CD14-positive monocyte (primary cell): Measurements from ENCODE around the gene HOXB1. TPM values are rescaled to one million over a fixed set of nuclear protein-coding genes. Genes with fewer than 3 reads are reported as not detected.

ENCODE experiments used
- DNase-seq, 3 donors: peaks; one replicate each; pipeline ENCODE4 v3.0.0-alpha.2; 2011 to 2022
- H2AFZ ChIP-seq: 2 replicates; pipeline ENCODE4 v1.6.0; 2012; ENCODE audit warnings: mild to moderate bottlenecking, low read depth, low read length, inconsistent platforms; ENCODE audit not compliant: insufficient read depth, poor library complexity, severe bottlenecking
- H3K27ac ChIP-seq, 2 donors: 1 replicate in 1 of 2; 2 replicates in 1 of 2; pipeline ENCODE4 v1.5.1; 2012 to 2013; ENCODE audit warnings: low read length in 2 of 2, control low read depth in 1 of 2, inconsistent platforms in 1 of 2, low read depth in 1 of 2, mild to moderate bottlenecking in 1 of 2
- H3K27me3 ChIP-seq, 2 donors: one replicate each; pipeline versions ENCODE4 v1.6.0 to v1.6.1; 2011 to 2013; ENCODE audit warnings: low read length in 2 of 2; ENCODE audit not compliant: control insufficient read depth in 2 of 2, insufficient read depth in 2 of 2
- H3K36me3 ChIP-seq, 2 donors: replicated peaks in 1 of 2; 1 replicate in 1 of 2; 2 replicates in 1 of 2; pipeline versions ENCODE4 v1.5.1 to v1.6.1; 2012 to 2013; ENCODE audit warnings: low read length in 2 of 2, control low read depth in 1 of 2, inconsistent platforms in 1 of 2, mild to moderate bottlenecking in 1 of 2; ENCODE audit not compliant: insufficient read depth in 2 of 2, control insufficient read depth in 1 of 2
- H3K4me1 ChIP-seq, 2 donors: 1 replicate in 1 of 2; 2 replicates in 1 of 2; pipeline versions ENCODE4 v1.5.1 to v1.6.1; 2012 to 2013; ENCODE audit warnings: low read length in 2 of 2, control low read depth in 1 of 2, inconsistent platforms in 1 of 2, mild to moderate bottlenecking in 1 of 2, moderate library complexity in 1 of 2; ENCODE audit not compliant: insufficient read depth in 2 of 2, control insufficient read depth in 1 of 2
- H3K4me2 ChIP-seq: replicated peaks from 2 replicates; pipeline ENCODE3; 2012; ENCODE audit warnings: low read length, moderate library complexity, mild to moderate bottlenecking; ENCODE audit not compliant: poor library complexity, severe bottlenecking; ENCODE audit errors: extremely low read depth
- H3K4me3 ChIP-seq, 3 experiments: fragments of 200-600 bp in 1 of 3; sonication (generic) in 1 of 3; replicated peaks in 1 of 3; 1 replicate in 2 of 3; 2 replicates in 1 of 3; pipeline ENCODE4 v1.5.1; 2011 to 2013; ENCODE audit warnings: low read length in 3 of 3, mild to moderate bottlenecking in 3 of 3, control low read depth in 2 of 3, low read depth in 2 of 3, inconsistent platforms in 1 of 3, moderate library complexity in 1 of 3
- H3K79me2 ChIP-seq: 2 replicates; pipeline ENCODE4 v1.6.0; 2012; ENCODE audit warnings: mild to moderate bottlenecking, control low read depth, inconsistent platforms, low read length, moderate library complexity; ENCODE audit not compliant: insufficient read depth
- H3K9ac ChIP-seq: 2 replicates; pipeline ENCODE4 v1.6.0; 2017; ENCODE audit warnings: low read length, mild to moderate bottlenecking; ENCODE audit not compliant: insufficient read depth, poor library complexity, severe bottlenecking
- H3K9me3 ChIP-seq, 2 donors: replicated peaks in 1 of 2; 1 replicate in 1 of 2; 2 replicates in 1 of 2; pipeline versions ENCODE4 v1.5.1 to v1.6.1; 2012 to 2013; ENCODE audit warnings: low read length in 2 of 2, control low read depth in 1 of 2; ENCODE audit not compliant: control insufficient read depth in 1 of 2, insufficient read depth in 1 of 2
- H4K20me1 ChIP-seq: 2 replicates; pipeline ENCODE4 v1.6.0; 2012; ENCODE audit warnings: mild to moderate bottlenecking, low read length, control low read depth, moderate library complexity; ENCODE audit not compliant: insufficient read depth
- H3K27ac Mint-ChIP-seq, 7 donors: one replicate each; pipeline ENCODE4 v1.8.0; 2020; ENCODE audit warnings: mild to moderate bottlenecking in 7 of 7, mixed read lengths in 7 of 7, moderate library complexity in 6 of 7, inconsistent platforms in 2 of 7
- H3K27me3 Mint-ChIP-seq, 3 donors: one replicate each; pipeline ENCODE4 v1.8.0; 2021 to 2022; ENCODE audit warnings: low read depth in 3 of 3, mild to moderate bottlenecking in 3 of 3, mixed read lengths in 3 of 3, moderate library complexity in 3 of 3, inconsistent platforms in 1 of 3
- H3K36me3 Mint-ChIP-seq, 2 donors: one replicate each; pipeline ENCODE4 v1.8.0; 2020; ENCODE audit warnings: mixed read lengths in 2 of 2, inconsistent platforms in 1 of 2, mild to moderate bottlenecking in 1 of 2
- H3K4me1 Mint-ChIP-seq: one replicate; pipeline ENCODE4 v1.8.0; 2020; ENCODE audit warnings: mild to moderate bottlenecking, mixed read lengths
- H3K4me3 Mint-ChIP-seq, 2 donors: one replicate each; pipeline ENCODE4 v1.8.0; 2020; ENCODE audit warnings: mild to moderate bottlenecking in 2 of 2, mixed read lengths in 2 of 2, moderate library complexity in 1 of 2
- H3K9me3 Mint-ChIP-seq, 7 donors: one replicate each; pipeline ENCODE4 v1.8.0; 2020 to 2022; ENCODE audit warnings: mixed read lengths in 7 of 7, mild to moderate bottlenecking in 6 of 7, moderate library complexity in 6 of 7, inconsistent platforms in 2 of 7
- CTCF ChIP-seq: fragments of 200-600 bp; IDR thresholded peaks from one replicate; pipeline ENCODE4 v1.8.0; 2022; ENCODE audit warnings: antibody characterized with exemption, mild to moderate bottlenecking
- WGBS: methylation state at CpG from one replicate; pipeline ENCODE4 v1.1.5; 2013; ENCODE audit warnings: missing lambda C conversion rate; ENCODE audit not compliant: insufficient coverage; 5-methylcytosine and 5-hydroxymethylcytosine counted together
- intact Hi-C, 2 donors: fragments of 100-400 bp; cut with micrococcal nuclease; formaldehyde crosslinking; loops; one replicate each; pipeline versions ENCODE4 v1.15.0 to v1.15.1; 2023
- polyA plus RNA-seq, 3 donors: library from polyadenylated mRNA; depleted of rRNA in 1 of 3; unstranded in 2 of 3; stranded (reverse) in 1 of 3; fragments of 300-500 nt in 2 of 3; fragments of >200 nt in 1 of 3; fragmentation: Illumina TruSeq in 2 of 3; gene quantifications; 1 replicate in 2 of 3; 2 replicates in 1 of 3; pipeline ENCODE4 v1.2.3, GENCODE V29; 2012 to 2021

Gene HOXB1
- polyA plus RNA-seq, 3 donors: not detected

- Mint-ChIP-seq H3K9me3 (peaks cover 0 to 2% (median 0%) of the 10 kb centered on the region in 7 donors), H3K4me3 (no peak overlapping the region), H3K4me1 (no peaks in the 10 kb centered on the region), H3K27me3 (peaks cover 8 to 37% (median 22%) of the 10 kb centered on the region in 3 donors), H3K36me3 (no peaks in the 10 kb centered on the region), H3K27ac (no peak overlapping the region)
- Histone ChIP-seq H4K20me1 (no peaks in the 10 kb centered on the region), H3K27me3 (peaks cover 15% of the 10 kb centered on the region in 2 donors), H3K9ac (no peak overlapping the region), H3K36me3 (no peaks in the 10 kb centered on the region), H3K79me2 (no peaks in the 10 kb centered on the region), H3K4me3 (no peak overlapping the region), H3K4me2 (no peak overlapping the region), H3K27ac (no peak overlapping the region), H3K9me3 (no peaks in the 10 kb centered on the region), H3K4me1 (no peaks in the 10 kb centered on the region), H2AFZ (no peak overlapping the region)
- TF ChIP-seq CTCF: no peak
- 90% methylated on average over 3 of the region's 12 CpGs for WGBS
- no peak for DNase-seq
- intact Hi-C loops: no loop called here
Observed at GRCh38 chr17:48500435-48501426, 30.1 kb downstream of the HOXB1 start.

GRCh38 chr17:48499735-48500434 lies 30.9 kb downstream of the HOXB1 start:
- Histone ChIP-seq H3K79me2 (no peaks in the 10 kb centered on the region), H3K4me2 (no peak overlapping the region), H4K20me1 (no peaks in the 10 kb centered on the region), H3K27me3 (peaks cover 11 to 13% of the 10 kb centered on the region in 2 donors), H3K4me1 (no peaks in the 10 kb centered on the region), H3K27ac (no peak overlapping the region), H3K9ac (no peak overlapping the region), H3K36me3 (no peaks in the 10 kb centered on the region), H3K4me3 (no peak overlapping the region), H2AFZ (no peak overlapping the region), H3K9me3 (no peaks in the 10 kb centered on the region)
- Mint-ChIP-seq H3K27ac (no peak overlapping the region), H3K4me3 (no peak overlapping the region), H3K27me3 (peaks cover 10 to 42% (median 22%) of the 10 kb centered on the region in 3 donors), H3K4me1 (no peaks in the 10 kb centered on the region), H3K36me3 (no peaks in the 10 kb centered on the region), H3K9me3 (peaks cover 0 to 2% (median 0%) of the 10 kb centered on the region in 7 donors)
- 95% methylated on average over 2 of the region's 5 CpGs for WGBS
- TF ChIP-seq CTCF: no peak
- intact Hi-C loops: no loop called here
- DNase-seq: no peak
